ENCODE measurements around the gene CARNS1.
A peak's percentile ranks its signal among the peaks of the same experiment; 100 is the strongest.

The CARNS1 gene

DNA sequence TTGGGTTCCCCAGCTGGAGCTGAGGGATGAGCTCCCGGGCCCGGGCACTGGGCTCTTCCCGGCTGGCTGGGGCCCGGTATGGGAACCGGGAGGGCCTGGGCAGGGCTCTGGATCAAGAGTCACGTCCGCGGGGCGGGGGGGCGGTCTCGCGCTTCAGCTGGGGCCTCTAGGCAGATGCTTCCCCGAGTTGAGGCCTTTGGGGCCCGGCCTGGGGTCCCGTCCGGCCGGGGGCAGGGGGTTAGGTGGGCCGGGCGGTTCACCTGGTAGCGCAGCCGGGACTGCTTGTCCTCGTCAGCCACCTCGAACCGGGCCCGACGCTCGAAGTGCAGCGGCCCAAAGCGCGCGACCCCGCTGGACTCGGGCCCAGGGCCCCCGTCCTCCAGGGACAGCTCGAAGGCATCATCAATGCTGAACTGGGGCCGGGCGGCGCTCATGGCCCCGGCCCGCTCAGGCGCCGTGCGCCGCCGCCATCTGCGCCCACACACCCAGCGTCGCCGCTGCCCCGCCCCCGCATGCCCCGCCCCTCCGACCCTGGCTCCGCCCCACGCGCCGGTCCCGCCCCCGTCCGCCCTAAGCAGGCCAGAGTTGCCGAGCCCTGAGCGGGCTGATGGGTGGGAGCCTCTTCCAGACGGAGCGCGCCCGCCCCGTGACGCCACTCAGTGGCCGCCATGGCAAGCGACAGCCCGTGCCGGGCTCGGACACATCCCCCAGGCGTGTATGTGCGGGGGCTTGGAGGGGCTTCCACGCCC is 53.5 kb downstream of the CARNS1 start, which contains the start of gene TMEM134:
Gene TMEM134, minus strand, starts transcription at position 493 of the 749 bp plus-strand sequence. Its CDS starts 59 bp downstream, at position 434.
- peak; percentile 92 for DNase-seq

DNA sequence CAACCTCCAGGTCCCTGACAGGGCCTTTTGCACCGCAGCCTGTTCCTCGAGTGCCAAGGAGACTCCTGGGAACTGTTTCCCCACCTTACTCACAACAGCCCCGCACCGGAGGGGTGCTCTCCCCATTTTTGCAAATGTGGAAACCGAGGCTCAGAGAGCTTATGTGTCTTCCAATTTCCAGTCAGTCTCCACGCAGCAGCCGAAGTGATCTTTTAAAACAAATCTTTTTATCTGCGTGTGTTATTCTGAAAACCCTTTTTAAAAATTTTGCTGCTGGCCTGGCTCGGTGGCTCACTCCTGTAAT is 54.0 kb downstream of the CARNS1 start:
- DNase-seq = no peak

DNA sequence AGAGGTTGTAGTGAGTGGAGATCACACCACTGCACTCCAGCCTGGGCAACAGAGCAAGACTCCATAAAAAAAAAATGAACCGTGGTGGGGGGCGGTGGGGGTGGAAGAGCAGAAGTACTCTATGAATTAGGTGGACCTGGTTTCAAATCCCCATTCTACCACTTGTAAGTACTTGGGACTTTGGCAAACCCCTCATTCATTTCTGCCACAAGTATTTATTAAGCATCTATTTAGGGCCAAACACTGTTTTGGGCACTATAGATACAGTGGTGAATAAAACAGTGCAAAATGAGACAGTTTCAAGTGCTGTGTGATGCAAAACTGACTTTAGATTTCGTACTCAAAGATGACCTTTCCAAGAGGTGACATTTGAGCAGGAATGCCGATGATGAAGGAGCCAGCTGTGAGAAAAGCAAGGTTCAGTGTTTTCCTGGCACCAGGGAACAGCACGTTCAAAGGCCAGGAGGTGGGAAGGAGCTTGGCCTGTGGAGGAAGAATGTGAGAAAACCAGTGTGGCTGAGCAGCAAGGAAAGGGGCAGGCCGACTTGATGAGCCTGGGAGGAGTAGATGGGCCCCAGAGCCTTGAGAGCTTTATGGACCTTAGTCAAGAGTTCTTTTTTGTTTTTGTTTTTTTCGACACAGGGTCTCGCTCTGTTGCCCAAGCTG is 55.0 kb downstream of the CARNS1 start:
- no peak for DNase-seq

- no peak for DNase-seq
Measured at GRCh38 chr11:67472882-67473281, 57.4 kb downstream of the CARNS1 start.

Measured in NCI-H774 (cell line).